SHP77 treated with DMSO at 0.1 percent for 48 hours (cell line): Measurements from ENCODE around the gene CCDC60.

Experiments
- DNase-seq: peaks from one replicate; lab custom pipeline; 2025; lab: John Stamatoyannopoulos, UW

CCDC60 gene, protein sequence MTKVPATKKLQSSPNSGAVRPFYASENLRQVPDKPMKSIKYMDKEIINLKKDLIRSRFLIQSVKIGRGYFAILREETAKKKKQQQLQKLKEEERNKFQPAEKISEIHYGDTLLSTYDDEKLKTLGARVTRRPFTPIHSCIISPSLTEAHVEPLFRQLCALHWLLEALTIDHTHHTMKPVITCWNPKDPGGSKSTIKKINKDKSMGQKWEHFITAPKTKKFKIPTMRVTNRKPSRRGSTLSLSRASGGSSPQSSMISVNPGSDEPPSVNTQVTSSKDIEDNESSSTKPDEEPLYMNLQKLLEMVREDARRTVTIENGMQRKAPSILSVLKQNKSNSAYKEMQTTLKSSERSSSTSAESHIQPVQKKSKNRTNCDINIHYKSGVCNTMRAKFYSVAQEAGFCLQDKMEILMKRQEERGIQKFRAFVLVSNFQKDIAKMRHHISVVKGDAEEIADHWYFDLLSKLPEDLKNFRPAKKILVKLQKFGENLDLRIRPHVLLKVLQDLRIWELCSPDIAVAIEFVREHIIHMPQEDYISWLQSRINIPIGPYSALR

DNA sequence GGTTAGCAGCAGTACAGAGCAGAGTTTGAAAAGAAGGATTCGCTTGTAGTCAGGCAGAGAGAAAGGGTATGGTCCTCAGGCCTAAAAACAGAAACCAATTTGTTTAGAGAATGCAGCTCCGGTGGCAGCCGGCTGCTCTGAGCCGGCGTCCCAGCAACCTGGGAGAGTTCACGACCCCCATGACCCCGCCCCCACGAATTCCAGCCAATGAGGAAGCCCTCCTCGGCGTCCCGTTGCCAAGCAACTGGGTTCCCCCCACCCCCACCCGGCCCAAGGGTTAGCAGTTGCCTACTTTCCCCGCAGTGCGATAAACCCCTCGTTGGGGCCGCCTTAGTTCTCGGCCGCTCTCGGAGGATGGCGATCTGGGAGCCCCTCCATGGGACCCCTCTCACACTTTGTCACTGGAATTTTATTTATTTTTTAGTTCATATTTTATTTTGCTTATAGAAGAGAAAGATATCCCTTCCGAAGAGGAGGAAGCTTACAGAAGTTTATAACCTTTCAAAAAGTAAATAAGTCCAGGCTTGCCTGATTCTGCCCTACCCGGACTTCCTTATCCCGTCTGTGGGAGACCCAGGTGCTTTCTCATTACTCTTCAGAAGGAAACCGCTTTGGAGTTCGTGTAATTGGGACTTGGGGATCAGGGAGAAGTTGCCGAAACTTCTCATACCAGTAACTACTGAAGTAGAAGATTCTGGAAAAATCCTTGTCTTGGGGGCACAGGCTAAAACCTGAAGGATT lies at the start of gene CCDC60:
TSS of gene CCDC60 (plus strand) at position 300 of the 741 bp plus-strand sequence. CDS start 448 bp downstream, outside the sequence.
- no peak for DNase-seq

- DNase-seq, result no peak
Observed at GRCh38 chr12:119288576-119288975, 46.0 kb upstream of the CCDC60 start.

DNA sequence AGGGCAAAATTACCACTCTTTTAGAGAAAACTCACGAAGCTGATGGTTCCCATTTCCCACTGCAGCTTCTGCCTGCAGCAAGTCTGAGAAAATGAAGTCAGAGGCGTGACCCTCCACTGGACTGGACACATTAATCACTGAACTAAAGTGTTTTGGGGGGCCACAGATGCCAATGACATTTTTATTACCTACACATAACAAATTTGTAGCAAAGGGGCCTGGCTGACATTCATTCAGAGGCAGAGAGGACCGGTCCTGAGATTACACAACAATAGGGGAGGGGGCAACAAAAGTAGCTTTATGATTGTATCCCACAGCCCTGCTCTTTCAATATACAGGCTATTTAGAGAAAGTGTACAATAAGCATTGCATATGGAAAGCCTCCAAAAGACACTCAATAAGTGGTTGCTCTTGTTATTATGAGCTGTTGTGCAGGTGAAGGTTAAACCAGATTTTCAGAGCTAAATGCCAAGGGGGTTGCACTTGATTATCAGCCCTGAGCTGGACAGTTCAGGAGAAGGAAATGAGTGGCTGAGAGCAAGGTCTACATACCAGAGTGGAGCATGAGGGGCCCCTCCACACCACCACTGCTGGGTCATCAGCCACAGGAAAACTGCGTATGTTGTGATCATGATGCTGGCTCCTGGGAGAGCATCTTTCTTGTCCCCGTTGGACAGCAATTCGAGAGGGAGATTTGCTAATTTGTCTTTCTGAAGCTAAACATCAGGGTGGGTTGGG lies 41.5 kb upstream of the CCDC60 start:
- DNase-seq, result no peak

DNA sequence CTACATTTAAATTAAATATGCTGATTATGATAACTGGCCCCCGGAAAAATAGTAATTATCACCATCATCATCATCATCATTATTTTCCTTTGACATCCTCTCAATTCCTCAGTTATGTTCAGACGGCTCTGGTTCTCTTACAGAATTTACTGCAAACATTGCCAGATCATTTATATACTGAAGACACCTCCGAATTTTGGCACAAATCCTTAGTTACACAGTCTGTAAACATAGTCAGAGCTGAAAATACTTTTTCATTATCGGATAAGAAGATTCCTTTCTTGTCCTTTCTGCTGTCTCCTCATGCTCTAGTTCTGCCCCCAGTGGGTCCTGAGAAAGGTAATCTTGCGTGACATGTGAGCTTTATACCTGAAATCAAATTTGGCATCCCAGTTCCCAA lies 40.3 kb upstream of the CCDC60 start:
- DNase-seq, result no peak

DNA sequence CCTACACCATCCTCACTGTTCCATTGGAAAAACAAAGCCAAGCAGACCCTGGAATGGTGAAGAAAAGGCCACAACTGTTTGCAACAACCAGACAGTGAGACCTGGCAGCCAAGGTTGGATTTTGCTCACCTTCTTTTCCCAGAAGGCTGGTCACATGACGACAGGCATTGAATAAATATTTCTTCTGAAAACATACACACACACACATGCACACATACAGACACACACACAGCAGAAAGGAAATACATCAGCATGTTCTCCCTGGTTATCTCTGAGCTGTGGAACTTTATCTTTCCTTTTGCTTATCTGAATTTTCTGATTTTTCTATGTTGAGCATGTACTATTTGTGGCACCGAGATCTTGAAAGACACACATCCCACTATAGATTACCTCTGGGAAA lies 38.0 kb upstream of the CCDC60 start:
- DNase-seq, result no peak

GRCh38 chr12:119299130-119299529 lies 35.4 kb upstream of the CCDC60 start:
- no peak for DNase-seq

- no peak for DNase-seq
Observed at GRCh38 chr12:119301379-119301778, 33.1 kb upstream of the CCDC60 start.

DNA sequence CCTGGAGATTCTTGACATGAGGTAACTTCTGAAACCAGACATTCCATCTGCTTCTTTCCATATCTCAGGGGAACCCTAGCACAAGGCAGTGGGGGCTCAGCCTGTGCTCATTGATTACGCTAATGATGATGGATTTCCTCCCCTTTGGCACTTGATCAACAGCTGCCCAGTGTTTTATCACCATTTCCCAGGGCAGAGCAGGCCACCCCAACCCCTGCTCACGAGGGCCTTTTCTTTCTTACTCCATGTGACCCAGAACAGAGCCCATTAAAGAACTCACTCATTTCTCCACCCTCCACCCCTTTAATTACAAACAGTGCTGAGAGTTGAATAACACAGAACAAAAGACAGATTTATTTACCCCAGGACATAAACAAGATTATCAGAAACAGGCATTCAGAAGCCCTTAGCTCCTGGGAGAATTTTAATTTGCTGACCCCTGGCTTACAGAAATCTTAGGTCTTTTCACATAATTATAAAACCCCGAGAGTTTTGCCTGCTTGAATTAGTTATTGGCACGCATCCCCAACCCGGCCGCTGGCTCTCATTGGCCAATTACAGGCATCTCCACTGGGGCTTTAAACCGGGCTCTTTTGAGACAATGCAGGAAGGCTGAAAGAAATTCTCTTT lies 32.0 kb upstream of the CCDC60 start:
- no peak for DNase-seq

- DNase-seq, result no peak
Observed at GRCh38 chr12:119306593-119306992, 27.9 kb upstream of the CCDC60 start.

GRCh38 chr12:119307747-119308146 lies 26.8 kb upstream of the CCDC60 start:
- no peak for DNase-seq

GRCh38 chr12:119308708-119309456 lies 25.6 kb upstream of the CCDC60 start:
- DNase-seq, result peak; percentile 14

DNA sequence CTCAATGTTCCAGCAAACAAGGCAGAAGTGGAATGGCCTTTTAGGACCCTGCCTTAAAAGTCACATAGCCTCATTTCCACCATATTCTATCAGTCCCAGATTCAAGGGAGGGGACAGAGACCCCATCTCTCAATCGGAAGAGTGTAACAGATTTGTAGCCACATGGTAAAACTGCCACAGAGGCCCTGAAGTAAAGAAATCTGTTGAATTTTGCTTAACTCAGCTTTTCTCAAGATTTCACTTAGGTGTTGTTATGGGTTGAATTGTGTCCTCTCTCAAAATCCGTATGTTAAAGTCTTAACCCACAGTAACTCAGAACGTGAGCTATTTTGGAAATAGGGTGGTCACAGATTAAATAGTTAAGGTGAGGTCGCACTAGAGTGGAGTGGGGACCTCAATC lies 22.7 kb upstream of the CCDC60 start:
- no peak for DNase-seq

DNA sequence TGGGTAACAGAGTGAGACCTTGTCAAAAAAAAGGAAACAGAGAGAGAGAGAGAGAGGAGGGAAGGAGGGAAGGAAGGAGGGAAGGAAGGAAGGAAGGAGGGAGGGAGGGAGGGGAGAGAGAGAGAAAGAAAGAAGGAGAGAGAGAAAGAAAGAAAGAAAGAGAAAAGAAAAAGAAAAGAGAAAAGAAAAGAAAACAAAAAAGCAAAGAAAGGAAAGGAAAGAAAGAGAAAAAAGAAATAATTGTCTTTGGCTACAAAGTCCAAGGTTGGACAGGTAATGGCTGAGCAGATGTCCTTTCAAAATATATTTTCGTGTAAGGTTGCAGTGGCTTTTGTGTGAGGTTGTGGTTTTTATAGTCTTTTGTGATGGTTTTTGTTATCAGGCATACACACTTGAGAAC lies 21.6 kb upstream of the CCDC60 start:
- no peak for DNase-seq

DNA sequence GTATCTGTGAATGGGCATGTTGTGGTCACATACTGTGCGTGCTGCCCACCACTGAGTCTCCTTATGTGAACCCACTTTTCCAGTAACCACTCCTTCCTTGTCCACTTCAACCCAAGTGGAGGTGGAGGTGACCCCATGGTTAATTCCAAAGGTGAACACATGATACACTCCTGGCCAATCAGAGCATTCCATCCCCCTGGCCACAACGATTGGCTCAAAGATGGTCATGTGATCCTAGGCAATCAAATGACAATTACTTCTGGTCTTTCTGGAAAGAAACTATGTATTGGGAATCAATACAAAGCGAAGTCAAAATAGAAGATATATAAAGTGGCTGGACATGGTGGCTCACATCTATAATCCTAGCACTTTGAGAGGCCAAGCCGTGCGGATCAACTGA lies 20.2 kb upstream of the CCDC60 start:
- no peak for DNase-seq

DNA sequence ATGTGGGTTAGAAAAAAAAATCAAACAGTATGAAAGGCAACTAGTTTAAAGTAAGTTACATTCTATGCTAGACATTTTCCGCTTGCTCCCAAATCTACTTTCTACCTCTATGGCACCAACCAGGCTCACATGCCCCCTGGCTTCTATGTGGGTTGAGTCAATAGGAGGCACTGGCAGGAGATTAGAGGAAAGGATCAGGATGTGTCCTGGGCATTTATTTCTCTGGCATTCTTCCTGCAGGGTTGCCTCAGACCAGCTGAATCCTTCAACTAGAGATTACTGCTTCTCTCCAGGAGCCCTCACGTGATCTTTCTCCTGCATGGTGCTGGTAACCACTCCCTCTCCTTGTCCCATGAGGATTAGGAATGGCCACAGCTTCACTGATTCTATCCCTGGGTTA lies 14.9 kb upstream of the CCDC60 start:
- DNase-seq, result no peak

- DNase-seq, result no peak
Observed at GRCh38 chr12:119320678-119321077, 13.9 kb upstream of the CCDC60 start.

GRCh38 chr12:119322301-119322723 lies 12.2 kb upstream of the CCDC60 start:
- DNase-seq, result no peak

DNA sequence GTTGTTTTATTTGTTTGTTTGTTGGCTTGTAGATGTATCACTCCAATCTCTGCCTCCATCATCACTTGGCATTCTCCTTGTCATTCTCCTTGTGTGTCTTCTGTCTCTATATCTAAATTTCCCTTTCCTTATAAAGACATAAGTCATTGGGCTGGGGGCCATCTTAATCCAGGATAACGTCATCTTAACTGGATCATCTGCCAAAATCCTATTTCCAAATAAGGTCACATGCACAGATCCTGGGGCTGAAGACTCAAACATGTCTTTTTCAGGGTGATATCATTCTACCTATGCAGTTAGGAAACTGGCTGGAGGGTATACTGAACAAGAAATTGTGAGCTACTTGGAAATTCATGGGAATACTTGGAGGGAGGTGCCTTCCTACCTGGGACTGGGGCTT lies 8.7 kb upstream of the CCDC60 start:
- DNase-seq, result no peak

GRCh38 chr12:119326341-119326740 lies 8.2 kb upstream of the CCDC60 start:
- no peak for DNase-seq

DNA sequence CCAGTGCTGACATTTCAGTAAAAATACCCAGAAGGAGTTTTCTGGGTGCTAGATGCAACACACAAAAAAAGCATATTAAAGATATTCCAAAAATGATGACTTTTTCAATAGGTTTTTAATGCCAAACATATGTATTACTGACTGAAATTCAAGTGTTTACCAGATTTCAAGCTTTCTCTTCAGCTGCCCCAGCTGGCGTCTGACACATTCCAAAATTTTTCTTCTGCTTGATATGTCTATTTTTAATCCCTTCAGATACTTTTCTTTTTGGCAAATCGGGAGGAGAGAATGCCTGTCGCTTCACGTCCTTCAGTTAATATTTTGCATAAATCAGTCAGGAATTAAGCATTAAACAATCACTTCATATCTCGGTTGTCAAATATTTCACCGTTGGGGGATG lies 7.1 kb upstream of the CCDC60 start:
- DNase-seq, result no peak

GRCh38 chr12:119328111-119328510 lies 6.4 kb upstream of the CCDC60 start:
- peak; percentile 19 for DNase-seq
